ENCODE data around the gene PIK3AP1. TPM values are rescaled to one million over a fixed set of nuclear protein-coding genes. Genes with fewer than 3 reads are reported as not detected.
A peak's percentile ranks its signal among the peaks of the same experiment; 100 is the strongest.

PIK3AP1 gene
- total and polyA plus RNA-seq, 4 donors: 27.3 to 137 (median 50.9) TPM

- Histone ChIP-seq H3K4me3 (ENCODE audit: low read depth in 1 of 3, low read length in 3 of 3) (no peak overlapping the region), H3K9ac (ENCODE audit: low read depth in 1 of 2, low read length in 2 of 2) (no peak overlapping the region), H3K27me3 (ENCODE audit: control insufficient read depth in 4 of 4, insufficient read depth in 4 of 4, low read length in 3 of 4) (no peaks in the 10 kb centered on the region), H3K4me1 (ENCODE audit: control insufficient read depth in 4 of 4, insufficient read depth in 4 of 4, low read length in 3 of 4) (peaks cover 0 to 7% (median 6%) of the 10 kb centered on the region in 4 donors), H3K9me3 (ENCODE audit: control insufficient read depth in 4 of 4, low read length in 3 of 4) (no peaks in the 10 kb centered on the region), H3K27ac (ENCODE audit: low read depth in 1 of 2, low read length in 2 of 2) (no peak overlapping the region), H3K36me3 (ENCODE audit: control insufficient read depth in 4 of 4, insufficient read depth in 3 of 4, low read depth in 1 of 4, low read length in 3 of 4) (peaks cover 4 to 25% (median 12%) of the 10 kb centered on the region in 4 donors)
- DNase-seq (ENCODE audit: low spot score): no peak
- no peak for TF ChIP-seq ATF3 (IDR thresholded peaks at IDR 0.05)
- no peak for TF ChIP-seq FOXA1 (IDR thresholded peaks at IDR 0.05)
- TF ChIP-seq GABPA (IDR thresholded peaks at IDR 0.05 in 1 of 2, conservative IDR thresholded peaks at IDR 0.05 in 1 of 2): no peak
- no peak for TF ChIP-seq FOXA2 (IDR thresholded peaks at IDR 0.05)
- no peak for TF ChIP-seq YY1 (IDR thresholded peaks at IDR 0.05)
- WGBS: 55% methylated on average over 4 of the region's 4 CpGs
These were observed 17.0 kb downstream of the PIK3AP1 start for GRCh38 chr10:96703358-96703757.

- Histone ChIP-seq H3K9me3 (ENCODE audit: control insufficient read depth in 4 of 4, low read length in 3 of 4) (no peaks in the 10 kb centered on the region), H3K27me3 (ENCODE audit: control insufficient read depth in 4 of 4, insufficient read depth in 4 of 4, low read length in 3 of 4) (no peaks in the 10 kb centered on the region), H3K36me3 (ENCODE audit: control insufficient read depth in 4 of 4, insufficient read depth in 3 of 4, low read depth in 1 of 4, low read length in 3 of 4) (peaks cover 0 to 22% (median 6%) of the 10 kb centered on the region in 4 donors), H3K9ac (ENCODE audit: low read depth in 1 of 2, low read length in 2 of 2) (no peak overlapping the region), H3K27ac (ENCODE audit: low read depth in 1 of 2, low read length in 2 of 2) (no peak overlapping the region), H3K4me3 (ENCODE audit: low read depth in 1 of 3, low read length in 3 of 3) (no peak overlapping the region), H3K4me1 (ENCODE audit: control insufficient read depth in 4 of 4, insufficient read depth in 4 of 4, low read length in 3 of 4) (peaks cover 0 to 12% (median 6%) of the 10 kb centered on the region in 4 donors)
- no peak for TF ChIP-seq ZBTB33 (IDR thresholded peaks at IDR 0.05)
- TF ChIP-seq FOXA1 (IDR thresholded peaks at IDR 0.05): no peak
- WGBS: 85% methylated on average over 3 of the region's 3 CpGs
- DNase-seq (ENCODE audit: low spot score): no peak
These were observed 19.0 kb downstream of the PIK3AP1 start for GRCh38 chr10:96701265-96701664.

GRCh38 chr10:96700374-96701099, 19.8 kb downstream of the PIK3AP1 start:
- Histone ChIP-seq H3K36me3 (ENCODE audit: control insufficient read depth in 4 of 4, insufficient read depth in 3 of 4, low read depth in 1 of 4, low read length in 3 of 4) (peaks cover 0 to 22% (median 6%) of the 10 kb centered on the region in 4 donors), H3K4me3 (ENCODE audit: low read depth in 1 of 3, low read length in 3 of 3) (no peak overlapping the region), H3K27me3 (ENCODE audit: control insufficient read depth in 4 of 4, insufficient read depth in 4 of 4, low read length in 3 of 4) (no peaks in the 10 kb centered on the region), H3K9me3 (ENCODE audit: control insufficient read depth in 4 of 4, low read length in 3 of 4) (no peaks in the 10 kb centered on the region), H3K4me1 (ENCODE audit: control insufficient read depth in 4 of 4, insufficient read depth in 4 of 4, low read length in 3 of 4) (peaks cover 0 to 19% (median 9%) of the 10 kb centered on the region in 4 donors), H3K9ac (ENCODE audit: low read depth in 1 of 2, low read length in 2 of 2) (no peak overlapping the region), H3K27ac (ENCODE audit: low read depth in 1 of 2, low read length in 2 of 2) (peak overlapping the region; percentile 19 to 21)
- no peak for DNase-seq (ENCODE audit: low spot score)
- TF ChIP-seq RAD21 (IDR thresholded peaks at IDR 0.05): no peak
- TF ChIP-seq ATF3 (IDR thresholded peaks at IDR 0.05): no peak
- TF ChIP-seq FOXA1 (IDR thresholded peaks at IDR 0.05): no peak
- no peak for TF ChIP-seq CTCF (IDR thresholded peaks at IDR 0.05; ENCODE audit: low read depth, low read length, missing input control)
- TF ChIP-seq FOXA2 (IDR thresholded peaks at IDR 0.05): no peak
- no peak for TF ChIP-seq TAF1 (conservative IDR thresholded peaks at IDR 0.05)
- no peak for TF ChIP-seq HNF4G (IDR thresholded peaks at IDR 0.05)
- TF ChIP-seq REST (IDR thresholded peaks at IDR 0.05): no peak
- 87% methylated on average over 13 of the region's 13 CpGs for WGBS
